A549 (cell line): ENCODE results near the gene TNS1.

Experiments
- CEBPB ChIP-seq, 2 experiments: fragments of >200 bp in 1 of 2; sonication (Bioruptor Twin) in 1 of 2; formaldehyde crosslinking in 1 of 2; IDR thresholded peaks; 2 replicates each; pipeline ENCODE4 v1.6.1; 2012 to 2016
- CHD4 ChIP-seq: fragments of 200-600 bp; sonication (generic); IDR thresholded peaks from 2 replicates; pipeline ENCODE4 v1.6.1; 2016; ENCODE audit warnings: antibody characterized with exemption, mild to moderate bottlenecking, borderline replicate concordance
- CTCF ChIP-seq: fragments of >200 bp; sonication (Bioruptor Twin); formaldehyde crosslinking; IDR thresholded peaks from 3 replicates; pipeline ENCODE4 v1.5.1; 2016
- EP300 ChIP-seq, 2 experiments: fragments of >200 bp; sonication (Bioruptor Twin); formaldehyde crosslinking; IDR thresholded peaks; 2 replicates in 1 of 2; 3 replicates in 1 of 2; pipeline ENCODE4 v1.6.1; 2016 to 2017
- FOXS1 ChIP-seq: fragments of 250-450 bp; sonication (Bioruptor Pico); IDR thresholded peaks from 2 replicates; pipeline ENCODE4 v1.5.0; 2020; ENCODE audit warnings: mild to moderate bottlenecking, moderate library complexity
- HDAC2 ChIP-seq: fragments of 200-600 bp; sonication (generic); IDR thresholded peaks from 2 replicates; pipeline ENCODE4 v1.6.1; 2016
- HES2 ChIP-seq: fragments of >200 bp; sonication (Bioruptor Twin); formaldehyde crosslinking; IDR thresholded peaks from 2 replicates; pipeline ENCODE4 v1.6.1; 2016
- MAFK ChIP-seq: fragments of 450-650 bp; IDR thresholded peaks from 2 replicates; pipeline ENCODE4 v1.6.1; 2014; ENCODE audit not compliant: partially characterized antibody
- MAX ChIP-seq: IDR thresholded peaks from 2 replicates; pipeline ENCODE4 v1.6.1; 2012
- POLR2A ChIP-seq: IDR thresholded peaks from 2 replicates; pipeline ENCODE4 v1.6.1; 2012; ENCODE audit warnings: mild to moderate bottlenecking, low read length
- RAD21 ChIP-seq, 2 experiments: fragments of >200 bp in 1 of 2; sonication (Bioruptor Twin) in 1 of 2; formaldehyde crosslinking in 1 of 2; IDR thresholded peaks in 1 of 2; conservative IDR thresholded peaks in 1 of 2; 2 replicates in 1 of 2; 3 replicates in 1 of 2; pipeline ENCODE4 v1.6.1; 2012 to 2018; ENCODE audit warnings: inconsistent platforms in 1 of 2
- REST ChIP-seq: fragments of 200-600 bp; sonication (generic); IDR thresholded peaks from 2 replicates; pipeline ENCODE4 v1.6.1; 2016; ENCODE audit warnings: antibody characterized with exemption, mild to moderate bottlenecking, moderate library complexity
- ZFP36 ChIP-seq: fragments of 450-650 bp; IDR thresholded peaks from 2 replicates; pipeline ENCODE4 v1.6.1; 2014; ENCODE audit warnings: borderline replicate concordance; ENCODE audit not compliant: partially characterized antibody
- ZNF302 ChIP-seq: fragments of 250-450 bp; sonication (Bioruptor Pico); IDR thresholded peaks from 2 replicates; pipeline ENCODE4 v1.9.0; 2021; ENCODE audit warnings: inconsistent platforms, mild to moderate bottlenecking, moderate library complexity

GRCh38 chr2:217795067-217795466 lies 207.7 kb downstream of the TNS1 start:
- TF ChIP-seq HES2 (no peak), CHD4 (no peak), CTCF (no peak), ZNF302 (no peak), EP300 (IDR thresholded peaks at IDR 0.05) (no peak), HDAC2 (no peak), MAX (no peak), POLR2A (no peak), MAFK (no peak), FOXS1 (no peak), REST (no peak), CEBPB (IDR thresholded peaks at IDR 0.05) (no peak), RAD21 (conservative IDR thresholded peaks at IDR 0.05 in 1 of 2, IDR thresholded peaks at IDR 0.05 in 1 of 2) (no peak), ZFP36 (no peak)
